Superior temporal gyrus (tissue), 1 donor: ENCODE measurements around the gene PEX14.
A peak's percentile ranks its signal among the peaks of the same experiment; 100 is the strongest.
"Not testable (repeated sequence)": the region's sequence is repeated elsewhere in the genome, so short reads cannot be mapped to it uniquely, and the experiment has no call there.

Source experiments
- DNase-seq: peaks from one replicate; pipeline ENCODE4 v3.0.0-alpha.2; 2016; ENCODE audit errors: extremely low spot score

PEX14 gene, protein sequence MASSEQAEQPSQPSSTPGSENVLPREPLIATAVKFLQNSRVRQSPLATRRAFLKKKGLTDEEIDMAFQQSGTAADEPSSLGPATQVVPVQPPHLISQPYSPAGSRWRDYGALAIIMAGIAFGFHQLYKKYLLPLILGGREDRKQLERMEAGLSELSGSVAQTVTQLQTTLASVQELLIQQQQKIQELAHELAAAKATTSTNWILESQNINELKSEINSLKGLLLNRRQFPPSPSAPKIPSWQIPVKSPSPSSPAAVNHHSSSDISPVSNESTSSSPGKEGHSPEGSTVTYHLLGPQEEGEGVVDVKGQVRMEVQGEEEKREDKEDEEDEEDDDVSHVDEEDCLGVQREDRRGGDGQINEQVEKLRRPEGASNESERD

DNA sequence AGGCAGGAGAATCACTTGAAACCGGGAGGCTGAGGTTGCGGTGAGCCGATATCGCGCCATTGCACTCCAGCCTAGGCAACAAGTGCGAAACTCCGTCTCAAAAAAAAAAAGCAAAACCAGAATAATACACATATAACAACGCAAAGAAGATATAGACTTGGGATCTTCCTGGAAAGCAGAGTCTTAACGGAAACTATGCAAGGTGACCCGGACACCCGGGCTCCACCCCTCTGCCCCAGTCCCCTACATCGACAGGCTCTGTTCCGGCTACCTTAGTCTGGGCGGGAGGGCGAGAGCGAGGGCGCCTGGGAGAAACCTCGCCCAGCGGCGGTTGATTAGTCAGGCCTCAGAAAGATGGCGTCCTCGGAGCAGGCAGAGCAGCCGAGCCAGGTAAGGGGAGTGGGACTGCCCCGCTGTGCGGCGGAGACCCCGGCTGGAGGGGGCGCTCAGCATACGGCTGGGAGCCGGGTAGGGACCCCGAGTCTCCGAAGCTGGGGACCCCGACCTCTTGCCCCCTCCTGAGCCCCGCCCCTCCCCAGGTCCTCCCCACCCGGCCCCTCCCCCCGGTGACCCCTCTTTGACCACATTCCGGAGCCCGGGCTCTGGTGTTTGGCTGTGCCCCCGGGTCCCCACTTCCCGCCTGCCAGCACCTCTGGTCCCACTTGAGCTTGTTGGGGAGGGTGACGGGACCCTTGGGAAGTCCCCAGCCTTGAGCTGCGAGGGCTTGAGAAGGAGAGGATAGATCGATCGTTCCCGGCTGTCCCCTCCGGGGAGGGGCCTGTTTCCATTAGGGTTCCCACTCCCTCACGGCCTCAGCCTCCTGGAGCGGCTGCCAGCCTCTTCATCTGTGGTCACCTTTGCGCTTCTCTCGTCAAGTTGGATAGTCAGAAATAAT lies at the start of gene PEX14:
Gene PEX14 (plus strand): TSS at position 338 of the 895 bp plus-strand sequence. CDS start 17 bp downstream, at position 355.
- peak; percentile 86 for DNase-seq

DNA sequence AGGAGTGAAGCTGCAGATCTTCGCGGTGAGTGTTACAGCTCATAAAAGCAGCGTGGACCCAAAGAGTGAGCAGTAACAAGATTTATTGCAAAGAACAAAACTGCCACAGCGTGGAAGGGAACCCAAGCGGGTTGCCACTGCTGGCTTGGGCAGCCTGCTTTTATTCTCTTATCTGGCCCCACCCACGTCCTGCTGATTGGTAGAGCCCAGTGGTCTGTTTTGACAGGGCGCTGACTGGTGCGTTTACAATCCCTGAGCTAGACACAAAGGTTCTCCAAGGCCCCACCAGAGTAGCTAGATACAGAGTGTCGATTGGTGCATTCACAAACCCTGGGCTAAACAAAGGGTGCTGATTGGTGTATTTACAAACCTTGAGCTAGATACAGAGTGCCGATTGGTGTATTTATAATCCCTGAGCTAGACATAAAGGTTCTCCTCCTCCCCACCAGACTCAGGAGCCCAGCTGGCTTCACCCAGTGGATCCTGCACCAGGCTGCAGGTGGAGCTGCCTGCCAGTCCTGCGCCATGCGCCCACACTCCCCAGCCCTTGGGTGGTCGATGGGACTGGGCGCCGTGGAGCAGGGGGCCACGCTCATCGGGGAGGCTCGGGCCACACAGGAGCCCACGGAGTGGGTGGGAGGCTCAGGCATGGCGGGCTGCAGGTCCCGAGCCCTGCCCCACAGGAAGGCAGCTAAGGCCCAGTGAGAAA lies 48.8 kb upstream of the PEX14 start:
- not testable (repeated sequence) for DNase-seq

DNA sequence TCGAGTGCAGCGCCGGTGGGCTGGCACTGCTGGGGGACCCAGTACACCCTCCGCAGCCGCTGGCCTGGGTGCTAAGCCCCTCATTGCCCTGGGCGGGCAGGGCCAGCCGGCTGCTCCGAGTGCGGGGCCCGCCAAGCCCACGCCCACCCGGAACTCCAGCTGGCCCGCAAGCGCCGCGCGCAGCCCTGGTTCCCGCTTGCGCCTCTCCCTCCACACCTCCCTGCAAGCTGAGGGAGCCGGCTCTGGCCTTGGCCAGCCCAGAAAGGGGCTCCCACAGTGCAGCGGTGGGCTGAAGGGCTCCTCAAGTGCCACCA lies 48.3 kb upstream of the PEX14 start:
- not testable (repeated sequence) for DNase-seq

DNA sequence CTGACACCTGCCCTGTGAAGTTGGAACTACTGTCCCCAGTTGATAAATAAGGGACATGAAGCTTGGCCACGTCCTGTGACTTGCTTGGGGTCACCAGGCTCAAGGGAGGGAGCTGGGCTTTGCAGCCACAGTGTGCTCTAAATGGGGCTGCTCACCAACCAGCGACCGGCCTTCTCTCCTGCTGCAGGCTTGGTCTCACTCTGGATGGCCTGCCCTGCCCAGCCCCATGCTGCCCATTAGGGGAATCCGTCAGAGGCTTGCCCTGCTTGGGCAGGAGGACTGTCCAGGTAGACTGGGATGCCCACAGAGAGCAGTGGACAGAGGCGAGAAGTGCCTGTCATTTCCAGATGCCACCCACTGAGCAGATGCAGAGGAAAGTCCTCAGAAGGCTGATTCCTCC lies 45.8 kb upstream of the PEX14 start:
- DNase-seq = no peak

DNA sequence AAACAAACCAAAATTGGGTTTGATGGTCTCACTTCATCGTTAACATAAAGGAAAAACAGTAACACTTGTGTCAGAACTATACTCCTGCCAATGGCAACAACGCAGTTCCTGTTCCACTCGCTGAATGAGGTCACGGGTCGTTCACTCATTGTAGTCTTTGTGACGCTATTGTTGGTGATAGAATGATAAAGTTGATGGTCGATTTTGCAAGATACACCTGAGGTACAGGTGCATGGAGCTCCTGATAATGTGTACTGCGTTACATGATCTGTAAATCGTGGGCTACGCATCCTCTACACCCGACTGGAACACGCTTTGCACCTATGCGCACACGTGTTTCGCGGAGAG lies 44.9 kb upstream of the PEX14 start:
- peak; percentile 55 for DNase-seq

DNA sequence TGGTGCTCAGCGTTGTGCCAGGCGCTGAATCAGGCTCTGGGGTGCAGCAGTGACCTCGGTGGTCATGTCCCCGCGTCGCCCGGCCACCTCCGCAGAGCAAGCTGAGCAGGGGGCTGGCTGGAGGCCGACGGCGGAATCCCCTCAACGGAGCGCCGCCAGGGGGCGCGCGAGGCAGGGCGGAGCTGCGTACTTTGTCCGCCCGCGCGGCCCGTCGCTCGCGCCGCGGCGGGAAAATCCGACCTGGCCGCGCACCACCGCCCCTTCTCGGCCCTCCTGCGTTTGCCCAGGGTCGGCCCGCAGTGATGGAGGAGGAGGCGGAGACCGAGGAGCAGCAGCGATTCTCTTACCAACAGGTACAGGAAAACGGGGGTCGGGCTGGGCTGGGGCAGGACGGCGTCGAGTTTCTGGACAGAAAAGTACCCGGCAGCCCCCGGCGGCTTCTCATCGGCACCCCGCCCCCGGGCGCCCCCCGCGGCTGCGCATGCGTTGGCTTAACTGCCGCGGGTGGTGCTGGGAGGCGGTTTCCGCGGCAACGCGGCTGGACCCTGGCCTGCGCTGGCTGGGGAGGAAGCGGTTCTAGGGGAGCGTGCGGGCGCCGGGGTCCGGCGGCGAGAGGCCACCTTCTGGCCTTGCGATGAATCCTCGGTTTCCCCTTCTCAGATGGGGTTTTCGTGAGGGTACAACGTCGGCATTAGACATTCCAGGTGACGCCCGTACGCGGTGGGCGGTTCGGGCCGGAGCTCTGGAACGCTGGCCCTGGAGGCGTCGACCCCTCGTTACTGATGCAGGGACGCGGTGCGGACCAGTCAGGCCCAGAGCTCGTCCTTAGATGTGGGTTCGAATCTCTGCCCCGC lies 44.3 kb upstream of the PEX14 start, which contains the start of gene CENPS:
Gene CENPS (plus strand): TSS at position 218 of the 854 bp plus-strand sequence. CDS start 85 bp downstream, at position 303.
- peak; percentile 90 for DNase-seq

DNA sequence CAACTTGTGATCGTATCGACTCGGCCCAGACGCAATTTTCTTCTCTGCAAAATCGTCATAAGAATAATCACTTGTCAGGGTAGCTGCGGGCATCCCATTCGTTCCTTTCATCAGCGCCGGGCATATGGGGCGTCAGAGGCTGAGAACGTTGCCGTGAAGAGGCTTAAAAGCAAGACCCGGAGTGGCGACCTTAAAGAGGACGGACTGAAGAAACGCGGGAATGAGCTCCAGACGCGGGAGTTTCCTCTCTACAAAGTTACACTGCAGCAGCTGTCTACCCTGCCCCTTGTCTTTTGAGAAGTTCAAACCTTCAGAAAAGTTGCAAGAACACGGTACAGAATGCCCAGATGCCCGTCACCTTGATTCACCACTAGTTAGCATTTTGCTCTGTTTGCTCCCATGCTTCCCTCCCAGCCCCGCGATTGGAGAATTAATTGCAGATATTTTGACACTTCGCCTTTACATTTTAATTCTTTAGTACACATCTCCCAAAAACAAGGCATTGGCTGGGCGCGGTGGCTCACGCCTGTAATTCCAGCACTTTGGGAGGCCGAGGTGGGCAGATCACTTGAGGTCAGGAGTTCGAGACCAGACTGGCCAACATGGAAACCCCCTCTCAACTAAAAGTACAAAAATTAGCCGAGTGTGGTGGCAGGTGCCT lies 43.5 kb upstream of the PEX14 start:
- DNase-seq = no peak

DNA sequence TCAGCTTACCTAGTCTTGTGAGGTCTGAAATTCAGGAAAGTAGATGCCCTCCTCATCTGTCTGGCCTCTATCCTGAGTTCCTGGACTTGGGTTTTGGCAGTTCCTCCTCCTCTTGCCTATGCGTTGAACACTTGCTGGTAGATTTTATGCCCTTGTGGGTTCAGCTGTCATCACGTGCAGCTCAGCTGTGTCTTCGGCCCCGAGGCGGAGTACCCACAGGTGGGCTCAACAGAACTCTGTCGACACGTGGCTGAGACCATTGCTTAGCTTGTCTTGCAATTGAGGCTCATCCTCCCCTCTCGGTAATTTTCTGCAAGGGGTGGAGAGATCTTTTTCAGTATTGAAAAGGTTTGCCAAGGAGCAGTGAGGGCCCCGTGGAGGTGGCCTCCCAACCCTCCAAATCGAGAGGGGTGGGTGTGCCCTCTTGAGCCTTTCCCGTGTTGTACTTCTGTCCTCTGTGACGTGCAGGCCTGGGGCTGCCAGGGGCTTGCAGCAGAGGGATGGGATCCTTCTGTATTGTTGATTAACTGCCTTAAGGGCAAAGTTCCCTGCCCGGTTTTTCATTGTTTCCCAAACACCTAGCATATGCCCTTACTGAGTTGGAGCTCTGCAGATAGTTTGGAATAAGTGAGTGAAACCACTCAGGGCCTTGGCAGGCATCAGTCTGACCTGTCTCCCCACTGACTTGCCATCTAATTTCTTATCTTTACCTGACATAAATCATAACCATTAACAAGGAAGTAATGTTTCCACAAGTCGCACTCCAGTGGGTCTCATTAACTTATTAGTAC lies 41.6 kb upstream of the PEX14 start:
- no peak for DNase-seq

DNA sequence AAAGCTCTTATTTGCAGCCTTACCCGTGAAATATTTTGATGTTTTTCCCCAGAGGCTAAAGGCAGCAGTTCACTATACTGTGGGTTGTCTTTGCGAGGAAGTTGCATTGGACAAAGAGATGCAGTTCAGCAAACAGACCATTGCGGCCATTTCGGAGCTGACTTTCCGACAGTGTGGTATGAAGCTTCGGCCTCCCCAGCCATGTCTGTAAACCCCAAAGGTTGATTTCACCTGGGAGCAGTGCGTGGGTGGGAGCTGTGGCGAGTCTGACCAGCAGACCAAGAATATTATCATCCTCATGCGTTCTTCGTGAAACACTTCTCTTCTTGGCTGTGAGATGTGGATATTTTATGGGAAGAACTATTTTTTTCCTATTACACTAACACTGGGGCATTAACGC lies 41.0 kb upstream of the PEX14 start:
- no peak for DNase-seq

DNA sequence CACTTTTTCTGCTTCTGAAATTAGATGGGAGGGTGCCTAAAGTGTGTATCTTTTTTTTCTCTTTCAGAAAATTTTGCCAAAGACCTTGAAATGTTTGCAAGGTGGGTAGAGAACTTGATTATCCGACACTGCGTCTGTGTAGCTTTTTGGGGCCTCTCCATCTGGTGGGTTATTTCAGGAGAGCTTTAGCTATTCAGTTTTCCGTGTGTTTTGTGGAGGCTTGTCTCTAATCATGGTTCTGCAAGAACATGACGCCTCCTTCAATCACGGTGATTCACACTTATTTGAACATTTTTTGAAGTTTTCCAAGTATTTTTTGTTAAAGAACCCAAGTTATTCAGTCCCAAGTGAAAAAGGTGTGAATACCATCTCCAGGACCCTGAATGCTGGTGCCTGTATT lies 40.2 kb upstream of the PEX14 start:
- DNase-seq = no peak

DNA sequence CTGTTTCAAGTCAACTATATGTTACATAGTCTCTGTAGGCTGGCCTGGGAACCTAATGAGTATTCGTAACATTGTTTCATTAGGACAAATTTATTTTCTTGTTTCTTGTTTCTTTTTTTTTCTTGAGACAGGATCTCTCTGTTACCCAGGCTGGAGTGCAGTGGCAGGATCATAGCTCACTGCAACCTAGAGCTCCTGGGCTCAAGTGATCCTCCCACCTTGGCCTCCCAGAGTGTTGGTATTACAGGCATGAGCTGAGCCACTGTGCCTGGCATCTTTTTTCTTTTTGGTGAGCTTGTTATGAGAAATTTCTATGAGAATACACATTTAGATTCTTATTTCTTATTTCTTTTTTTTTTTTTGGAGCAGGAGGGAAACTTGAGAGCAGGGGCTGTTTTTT lies 37.7 kb upstream of the PEX14 start:
- DNase-seq = no peak

DNA sequence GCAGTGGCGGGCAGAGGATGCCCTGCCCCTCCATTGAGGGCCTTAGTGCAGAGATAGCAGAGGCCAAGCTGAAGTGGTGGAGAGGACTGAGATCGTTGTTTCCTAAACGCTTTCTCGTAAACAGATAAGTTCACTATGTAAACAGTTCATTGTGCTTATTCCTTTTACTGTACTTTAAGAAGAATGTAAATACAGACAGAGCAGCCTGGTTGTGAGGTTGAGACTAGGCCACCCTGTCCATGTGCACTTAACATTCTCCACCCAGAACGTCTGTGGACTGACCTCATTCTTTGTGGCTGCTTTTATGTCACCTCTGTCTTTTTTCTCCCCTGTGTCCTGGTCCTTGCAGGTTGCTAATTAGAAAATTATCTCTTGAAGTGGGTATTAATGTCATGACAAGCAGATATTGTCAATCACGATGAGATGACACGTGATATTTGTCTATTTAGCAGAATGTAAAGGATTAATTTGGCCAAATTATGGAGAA lies 36.0 kb upstream of the PEX14 start:
- DNase-seq = no peak

DNA sequence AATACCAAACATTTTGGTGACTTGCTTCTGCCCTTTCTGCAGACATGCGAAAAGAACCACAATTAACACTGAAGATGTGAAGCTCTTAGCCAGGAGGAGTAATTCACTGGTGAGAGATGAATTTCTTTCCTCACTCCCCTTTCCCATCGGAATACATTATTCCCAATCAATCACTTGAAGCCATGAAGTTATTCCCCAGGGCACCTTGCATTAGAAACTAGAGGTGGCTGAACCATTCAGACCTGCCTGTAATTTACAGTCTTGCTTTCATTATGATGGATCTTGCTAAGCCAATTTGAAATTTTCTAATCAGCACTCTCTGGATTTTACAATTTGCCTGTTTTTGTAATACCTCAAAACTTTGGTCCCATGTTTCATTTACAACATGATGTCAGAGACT lies 34.4 kb upstream of the PEX14 start:
- no peak for DNase-seq

DNA sequence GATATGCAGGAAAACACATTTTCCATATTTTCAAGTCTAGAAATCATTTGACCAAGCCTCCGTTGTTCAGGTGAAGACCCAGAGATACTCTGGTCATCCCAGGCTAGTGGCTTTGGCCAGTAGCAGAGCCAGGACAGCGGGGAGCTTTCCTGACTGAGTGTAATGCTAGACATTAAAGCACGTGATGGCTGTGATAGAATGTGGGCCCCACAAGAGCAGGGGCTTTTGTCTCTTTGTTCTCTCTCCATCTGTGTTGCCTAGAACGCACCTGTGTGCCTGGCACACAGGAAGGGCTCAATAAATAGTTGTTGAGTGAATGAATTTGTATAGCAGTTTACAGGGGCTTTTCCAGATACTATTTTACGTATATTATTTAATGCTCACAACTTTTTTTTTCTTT lies 34.0 kb upstream of the PEX14 start:
- no peak for DNase-seq

DNA sequence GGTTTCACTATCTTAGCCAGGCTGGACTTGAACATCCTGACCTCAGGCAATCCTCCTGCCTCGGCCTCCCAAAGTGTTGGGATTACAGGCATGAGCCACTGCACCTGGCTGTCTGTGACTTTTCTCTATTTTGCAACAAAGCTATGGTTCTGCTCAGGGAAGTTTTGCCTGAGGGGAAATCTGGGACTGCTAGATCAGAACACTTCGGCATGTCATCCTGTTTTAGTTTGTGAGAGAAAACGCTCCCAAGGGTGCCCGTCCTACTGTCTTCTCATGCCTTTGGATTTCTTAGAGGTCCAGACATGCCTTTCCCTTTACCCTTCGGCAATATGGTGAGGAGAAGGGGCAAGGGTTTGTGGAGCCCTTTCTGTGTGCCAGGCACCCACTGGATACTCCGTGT lies 30.5 kb upstream of the PEX14 start:
- DNase-seq = no peak

DNA sequence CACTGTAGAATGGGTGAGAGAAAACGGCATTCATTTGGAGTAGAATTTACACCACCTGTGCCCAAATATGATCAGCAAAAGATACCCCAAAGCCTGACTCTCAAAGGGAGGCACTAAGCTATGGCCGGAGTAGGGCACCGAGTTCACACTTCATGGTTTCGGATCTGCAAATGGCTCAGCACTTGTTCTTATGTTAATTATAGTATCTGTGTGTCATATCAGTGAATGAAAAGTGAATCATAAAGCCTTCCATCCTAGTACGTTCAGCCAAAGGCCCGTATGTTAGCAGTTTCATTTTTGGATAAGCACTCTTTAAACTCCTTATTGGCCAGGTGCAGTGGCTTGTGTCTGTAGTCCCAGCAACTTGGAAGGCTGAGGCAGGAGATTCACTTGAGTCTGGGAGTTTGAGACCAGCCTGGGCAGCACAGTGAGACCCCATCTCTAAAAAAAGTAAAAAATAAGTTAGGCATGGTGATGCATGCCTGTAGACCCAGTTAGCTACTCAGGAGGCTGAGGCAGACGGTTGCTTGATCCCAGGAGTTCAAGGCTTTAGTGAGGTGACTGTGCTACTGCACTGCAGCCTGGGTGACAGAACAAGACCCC lies 29.9 kb upstream of the PEX14 start:
- DNase-seq = no peak

DNA sequence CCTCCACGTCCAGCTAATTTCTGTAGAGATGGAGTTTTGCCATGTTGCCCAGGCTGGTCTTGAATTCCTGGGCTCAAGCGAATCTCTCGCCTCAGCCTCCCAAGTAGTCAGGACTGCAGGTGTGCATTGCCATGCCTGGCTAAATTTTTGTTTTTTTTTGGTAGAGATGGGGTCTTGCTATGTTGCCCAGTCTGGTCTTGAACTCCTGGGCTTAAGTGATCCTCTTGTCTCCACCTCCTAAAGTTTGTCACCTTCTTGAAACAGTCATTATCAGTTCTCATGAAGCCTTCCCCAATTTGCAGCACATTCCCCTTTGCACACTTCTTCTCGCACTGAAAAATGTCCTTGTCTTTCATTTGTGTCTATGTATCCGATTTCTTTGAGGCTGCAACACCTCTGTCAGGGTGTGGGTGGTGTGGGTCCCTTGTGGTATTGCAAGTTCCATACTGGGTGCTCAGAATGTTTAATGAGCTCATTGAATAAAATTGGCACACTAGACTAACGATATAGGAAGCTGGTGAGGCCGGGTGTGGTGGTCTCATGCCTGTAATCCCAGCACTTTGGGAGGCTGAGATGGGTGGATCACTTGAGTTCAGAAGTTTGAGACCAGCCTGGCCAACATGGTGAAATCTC lies 27.8 kb upstream of the PEX14 start:
- DNase-seq = no peak

DNA sequence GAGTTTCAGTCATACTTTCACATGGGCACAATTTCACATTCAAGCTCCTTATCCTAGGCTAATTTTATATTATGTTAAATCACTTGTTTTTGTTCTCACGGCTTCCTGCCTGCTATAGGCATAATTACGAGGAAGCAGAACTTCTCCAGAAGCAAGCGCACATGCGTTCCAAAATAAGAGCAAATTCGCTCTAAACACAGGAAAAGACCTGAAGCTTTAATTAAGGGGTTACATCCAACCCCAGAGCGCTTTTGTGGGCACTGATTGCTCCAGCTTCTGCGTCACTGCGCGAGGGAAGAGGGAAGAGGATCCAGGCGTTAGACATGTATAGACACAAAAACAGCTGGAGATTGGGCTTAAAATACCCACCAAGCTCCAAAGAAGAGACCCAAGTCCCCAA lies 25.0 kb upstream of the PEX14 start, which contains the start of gene CORT:
Gene CORT (plus strand): TSS at position 281 of the 400 bp plus-strand sequence. CDS start 193 bp downstream, outside the sequence.
- peak; percentile 33 for DNase-seq
